BJ (cell line): ENCODE results near the gene BIN2. TPM values are rescaled to one million over a fixed set of nuclear protein-coding genes. Genes with fewer than 3 reads are reported as not detected.

Source experiments
- CTCF ChIA-PET: fragments of 350-600 bp; formaldehyde crosslinking; extraction: SDS; loops from one replicate; lab custom pipeline; 2021; ENCODE audit warnings: antibody characterized with exemption, inconsistent platforms; lab: Yijun Ruan, JAX
- POLR2A ChIA-PET: fragments of 300-600 bp; sonication (Branson Sonifier 250); formaldehyde crosslinking; extraction: SDS; loops from one replicate; lab custom pipeline; 2021; ENCODE audit warnings: antibody characterized with exemption; lab: Charles Lee
- DNase-seq: peaks from one replicate; pipeline ENCODE4 v3.0.0-alpha.2; 2011; ENCODE audit warnings: low read depth
- H3K27me3 ChIP-seq: 2 replicates; pipeline ENCODE4 v1.6.0; 2011; ENCODE audit warnings: low read length; ENCODE audit not compliant: control insufficient read depth, insufficient read depth
- H3K36me3 ChIP-seq: 2 replicates; pipeline ENCODE4 v1.5.1; 2011; ENCODE audit warnings: low read length; ENCODE audit not compliant: control insufficient read depth, insufficient read depth
- H3K4me3 ChIP-seq: 2 replicates; pipeline ENCODE4 v1.5.1; 2011; ENCODE audit warnings: low read depth, mild to moderate bottlenecking, control low read depth, low read length
- CTCF ChIP-seq: IDR thresholded peaks from 2 replicates; pipeline ENCODE4 v1.5.1; 2011; ENCODE audit warnings: low read depth, mild to moderate bottlenecking, control low read depth, inconsistent platforms, low read length, moderate library complexity; ENCODE audit not compliant: insufficient read depth
- polyA plus RNA-seq: library from polyadenylated mRNA; depleted of rRNA; stranded (reverse); fragments of >200 nt; gene quantifications from 2 replicates; pipeline ENCODE4 v1.2.3, GENCODE V29; 2011

The BIN2 gene
- polyA plus RNA-seq, 1 experiment, result not detected

- Histone ChIP-seq H3K27me3 (no peaks in the 10 kb centered on the region), H3K36me3 (peaks cover 15% of the 10 kb centered on the region), H3K4me3 (no peak overlapping the region)
- no peak for DNase-seq
- no peak for TF ChIP-seq CTCF
- ChIA-PET CTCF (interaction anchor here (1.1 kb wide), 1 partner anchor 20 kb away, joined by 3 read pairs; no protein-coding TSS in a partner anchor), POLR2A (no interaction called here)
These were observed 81.1 kb downstream of the BIN2 start for GRCh38 chr12:51242876-51243275.

- ChIA-PET POLR2A (no interaction called here), CTCF (interaction anchor here (1.2 kb wide), 1 partner anchor 11 kb away, joined by 4 read pairs; no protein-coding TSS in a partner anchor)
- no peak for DNase-seq
- peaks cover 15% of the 10 kb centered on the region for H3K36me3 ChIP-seq
- H3K27me3 ChIP-seq, result no peaks in the 10 kb centered on the region
- no peak overlapping the region for H3K4me3 ChIP-seq
- TF ChIP-seq CTCF, result no peak
These were observed 81.9 kb downstream of the BIN2 start for GRCh38 chr12:51242120-51242519.

GRCh38 chr12:51240971-51241370, 83.0 kb downstream of the BIN2 start:
- Histone ChIP-seq H3K36me3 (peaks cover 14% of the 10 kb centered on the region), H3K4me3 (no peak overlapping the region), H3K27me3 (no peaks in the 10 kb centered on the region)
- no peak for TF ChIP-seq CTCF
- DNase-seq, result no peak
- POLR2A ChIA-PET, result no interaction called here
- CTCF ChIA-PET, result interaction anchor here (1.2 kb wide), 1 partner anchor 12 kb away, joined by 4 read pairs; no protein-coding TSS in a partner anchor

GRCh38 chr12:51238510-51239334, 85.3 kb downstream of the BIN2 start, which contains the start of gene DAZAP2:
Gene DAZAP2, plus strand, starts transcription at chr12:51238826. Its CDS starts 82 bp downstream, at chr12:51238908.
- Histone ChIP-seq H3K36me3 (peaks cover 9% of the 10 kb centered on the region), H3K27me3 (no peaks in the 10 kb centered on the region), H3K4me3 (peak within 1 kb of the TSS; percentile 75)
- TF ChIP-seq CTCF, result peak; percentile 44
- DNase-seq, result peak; percentile 72
- CTCF ChIA-PET, result interaction anchor here (0.6 to 2.2 kb wide), 5 partner anchors 9 to 106 kb away, joined by 3 to 6 read pairs (median 4); partner anchors contain the start of gene POU6F1
- POLR2A ChIA-PET, result interaction anchor here (0.6 to 1.2 kb wide), 4 partner anchors 14 to 214 kb away, joined by 3 to 22 read pairs (median 4); partner anchors contain the start of gene POU6F1

GRCh38 chr12:51238037-51238509, 85.9 kb downstream of the BIN2 start:
- Histone ChIP-seq H3K4me3 (peak overlapping the region; percentile 75), H3K27me3 (no peaks in the 10 kb centered on the region), H3K36me3 (peaks cover 9% of the 10 kb centered on the region)
- ChIA-PET POLR2A (interaction anchor here (0.7 to 1.2 kb wide), 2 partner anchors 20 to 214 kb away, joined by 5 to 22 read pairs; partner anchors contain the start of gene POU6F1), CTCF (interaction anchor here (0.6 to 2.2 kb wide), 5 partner anchors 8 to 107 kb away, joined by 3 to 6 read pairs (median 4); partner anchors contain the start of gene POU6F1)
- TF ChIP-seq CTCF, result no peak
- DNase-seq, result no peak
